Calu3 (cell line): ENCODE results near the gene CBLN1. TPM values are rescaled to one million over a fixed set of nuclear protein-coding genes. Genes with fewer than 3 reads are reported as not detected.
"Not testable (repeated sequence)": the region's sequence is repeated elsewhere in the genome, so short reads cannot be mapped to it uniquely, and the experiment has no call there.

Experiments used
- BruUV-seq: library from RNA; stranded (reverse); fragments of 400-500 nt; replicated peaks from 2 replicates; lab custom pipeline; 2021; lab: Mats Ljungman, UMichigan
- CTCF ChIA-PET: fragments of 300-600 bp; sonication (Branson Sonifier 250); formaldehyde crosslinking; loops from one replicate; lab custom pipeline; 2022; ENCODE audit warnings: antibody characterized with exemption; lab: Charles Lee
- DNase-seq: peaks from one replicate; pipeline ENCODE4 v3.0.0; 2022
- H3K27ac Mint-ChIP-seq: one replicate; pipeline ENCODE4 v1.8.0; 2022; ENCODE audit warnings: mixed read lengths; ENCODE audit not compliant: unreplicated experiment
- H3K27me3 Mint-ChIP-seq: one replicate; pipeline ENCODE4 v1.8.0; 2022; ENCODE audit warnings: mixed read lengths; ENCODE audit not compliant: unreplicated experiment
- H3K36me3 Mint-ChIP-seq: one replicate; pipeline ENCODE4 v1.8.0; 2022; ENCODE audit warnings: mild to moderate bottlenecking, moderate library complexity, mixed read lengths; ENCODE audit not compliant: insufficient read depth, unreplicated experiment
- H3K4me1 Mint-ChIP-seq: one replicate; pipeline ENCODE4 v1.8.0; 2022; ENCODE audit warnings: mild to moderate bottlenecking, low read depth, mixed read lengths; ENCODE audit not compliant: unreplicated experiment
- H3K4me3 Mint-ChIP-seq: one replicate; pipeline ENCODE4 v1.8.0; 2022; ENCODE audit warnings: mild to moderate bottlenecking, low read depth, moderate library complexity, mixed read lengths; ENCODE audit not compliant: unreplicated experiment
- H3K9me3 Mint-ChIP-seq: one replicate; pipeline ENCODE4 v1.8.0; 2022; ENCODE audit warnings: low read depth, mixed read lengths; ENCODE audit not compliant: unreplicated experiment
- CTCF ChIP-seq: fragments of 200-600 bp; IDR thresholded peaks from one replicate; pipeline ENCODE4 v1.8.0; 2022; ENCODE audit warnings: antibody characterized with exemption; ENCODE audit not compliant: unreplicated experiment
- intact Hi-C: fragments of 100-400 bp; cut with micrococcal nuclease; formaldehyde crosslinking; loops from one replicate; pipeline ENCODE4 v1.10.0; 2022; ENCODE audit not compliant: unreplicated experiment
- total RNA-seq: library from RNA; stranded (reverse); gene quantifications from 2 replicates; pipeline ENCODE4 v1.2.3, GENCODE V29; 2022

CBLN1 gene
- total RNA-seq, 1 experiment from 2014 or later = not detected

DNA sequence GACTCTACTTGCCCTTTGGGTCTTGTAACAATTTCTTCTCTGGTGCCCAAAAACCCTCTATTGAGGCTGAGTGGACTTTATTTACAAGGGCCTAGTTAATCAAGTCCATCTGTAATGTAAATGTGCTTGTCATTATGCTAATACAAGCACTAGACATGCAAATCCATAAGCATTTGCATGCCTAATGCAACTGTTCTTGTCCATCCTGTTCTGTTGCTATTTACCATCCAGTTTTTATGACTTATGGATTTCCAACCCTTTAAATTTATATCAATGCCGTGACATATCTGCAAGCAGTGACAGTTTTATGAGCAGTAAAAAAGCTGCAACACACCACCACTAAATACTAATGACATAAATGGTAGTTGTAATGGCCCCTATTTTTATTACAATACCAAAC, 33.4 kb downstream of the CBLN1 start:
- no peak for DNase-seq
- Mint-ChIP-seq H3K27ac (no peak overlapping the region), H3K9me3 (peaks cover under 1% of the 10 kb centered on the region), H3K4me3 (no peak overlapping the region), H3K36me3 (no peaks in the 10 kb centered on the region), H3K4me1 (no peaks in the 10 kb centered on the region), H3K27me3 (no peaks in the 10 kb centered on the region)
- CTCF ChIA-PET = interaction anchor here (0.5 kb wide), 1 partner anchor 758 kb away, joined by 3 read pairs; no protein-coding TSS in a partner anchor
- BruUV-seq = no TSS peak
- no peak for TF ChIP-seq CTCF
- intact Hi-C loops = no loop called here

DNA sequence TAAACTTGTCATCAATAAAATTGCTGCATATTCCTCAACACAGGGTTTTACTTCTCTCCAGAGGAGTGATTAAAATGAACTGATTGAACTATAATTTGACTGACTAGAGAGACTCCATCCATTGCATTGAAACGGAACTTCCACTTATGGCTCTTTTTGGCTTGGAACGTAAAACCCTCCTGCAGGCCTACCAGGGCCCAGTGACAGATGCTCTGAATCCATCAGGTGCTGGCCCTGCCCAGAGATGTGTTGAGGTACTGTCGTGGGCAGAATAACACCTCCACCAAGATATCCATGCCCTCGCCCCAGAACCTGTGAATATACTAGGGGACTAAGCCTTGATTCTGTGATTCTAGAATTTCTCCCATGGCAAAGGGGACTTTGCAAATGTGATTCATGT, 45.4 kb downstream of the CBLN1 start:
- CTCF ChIA-PET = no interaction called here
- no peak for TF ChIP-seq CTCF
- H3K4me3 Mint-ChIP-seq = no peak overlapping the region
- no peaks in the 10 kb centered on the region for H3K27me3 Mint-ChIP-seq
- DNase-seq = no peak
- no peaks in the 10 kb centered on the region for H3K9me3 Mint-ChIP-seq
- H3K27ac Mint-ChIP-seq = no peak overlapping the region
- no peaks in the 10 kb centered on the region for H3K36me3 Mint-ChIP-seq
- BruUV-seq = no TSS peak
- intact Hi-C loops = no loop called here
- H3K4me1 Mint-ChIP-seq = no peaks in the 10 kb centered on the region

DNA sequence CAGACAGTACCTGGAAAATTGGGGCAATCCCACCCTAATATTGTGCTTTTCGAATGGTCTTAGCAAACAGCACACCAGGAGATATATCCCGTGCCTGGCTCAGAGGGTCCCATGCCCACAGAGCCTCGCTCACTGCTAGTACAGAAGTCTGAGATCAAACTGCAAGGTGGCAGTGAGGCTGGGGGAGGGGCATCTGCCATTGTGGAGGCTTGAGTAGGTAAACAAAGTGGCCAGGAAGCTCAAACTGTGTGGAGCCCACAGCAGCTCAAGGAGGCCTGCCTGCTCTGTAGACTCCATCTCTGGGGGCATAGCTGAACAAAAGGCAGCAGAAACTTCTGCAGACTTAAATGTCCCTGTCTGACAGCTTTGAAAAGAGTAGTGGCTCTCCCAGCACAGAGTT, 53.3 kb downstream of the CBLN1 start:
- DNase-seq, BruUV-seq, intact Hi-C loops, H3K4me1 Mint-ChIP-seq, H3K36me3 Mint-ChIP-seq, H3K27me3 Mint-ChIP-seq, H3K4me3 Mint-ChIP-seq, H3K27ac Mint-ChIP-seq: not testable (repeated sequence)
- CTCF ChIA-PET = interaction anchor here (0.6 kb wide), 1 partner anchor 222 kb away, joined by 6 read pairs; no protein-coding TSS in a partner anchor
- H3K9me3 Mint-ChIP-seq = peaks cover 18% of the 10 kb centered on the region

Other genes with a start within 250 kb of the CBLN1 start
- not detected in 2 replicates for gene C16orf78, start 92.0 kb upstream of the CBLN1 start, total RNA-seq